Hypothalamus (tissue), 51 donors: ENCODE results near the gene SCAANT1.
A peak's percentile ranks its signal among the peaks of the same experiment; 100 is the strongest.

Experiments
- DNase-seq, 51 donors: peaks; one replicate each; lab custom pipeline; 2025; lab: John Stamatoyannopoulos, UW

SCAANT1 gene

GRCh38 chr3:63864008-63864964, 47.9 kb downstream of the SCAANT1 start:
- DNase-seq: peak in 33 of 51 donors; percentile 2 to 55 (median 27)

GRCh38 chr3:63863150-63864007, 48.8 kb downstream of the SCAANT1 start, which contains the start of the genes ATXN7 and THOC7:
ATXN7 (plus strand) TSS chr3:63863867; CDS start chr3:63912599, 48,732 bp downstream.
THOC7 (minus strand) TSS chr3:63863805; CDS start chr3:63863790, 15 bp downstream.
- DNase-seq: peak in 44 of 51 donors; percentile 2 to 74 (median 40)

- DNase-seq: no peak
Measured at GRCh38 chr3:63862804-63863149, 49.4 kb downstream of the SCAANT1 start.
